ENCODE measurements around the gene KCNH5.

DNA sequence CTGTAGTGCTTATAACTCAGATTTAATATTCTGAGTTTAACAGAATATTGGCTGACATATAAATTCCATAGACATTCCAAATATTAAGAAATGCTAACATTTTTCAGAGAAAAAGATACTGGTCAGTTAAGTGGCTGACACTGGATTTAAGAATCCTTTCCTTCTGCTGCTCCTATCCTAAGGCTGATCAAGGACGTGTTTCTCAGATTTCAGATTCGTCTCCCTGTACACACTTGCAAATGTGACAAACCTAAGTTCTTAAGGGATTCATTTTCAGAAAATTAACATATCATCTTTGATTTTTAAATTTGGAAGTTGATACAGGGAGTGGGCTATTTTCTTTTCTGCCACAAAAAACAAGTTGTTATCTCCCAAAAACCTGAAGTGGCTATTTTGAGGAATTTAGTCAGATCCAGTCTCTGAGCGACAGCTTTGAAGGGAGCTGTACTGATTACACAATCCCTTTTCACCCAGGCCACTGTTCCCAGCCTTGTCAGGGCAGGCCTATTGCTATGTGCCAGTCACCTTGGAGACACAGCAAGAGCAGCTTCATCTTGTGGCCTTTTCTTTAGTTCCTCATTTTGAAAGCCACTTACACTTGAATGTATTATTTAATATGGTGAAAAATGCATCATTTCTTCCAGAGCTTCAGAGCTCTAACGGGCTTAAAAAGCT, 370.6 kb downstream of the KCNH5 start:
- TF ChIP-seq, protein P1, sequence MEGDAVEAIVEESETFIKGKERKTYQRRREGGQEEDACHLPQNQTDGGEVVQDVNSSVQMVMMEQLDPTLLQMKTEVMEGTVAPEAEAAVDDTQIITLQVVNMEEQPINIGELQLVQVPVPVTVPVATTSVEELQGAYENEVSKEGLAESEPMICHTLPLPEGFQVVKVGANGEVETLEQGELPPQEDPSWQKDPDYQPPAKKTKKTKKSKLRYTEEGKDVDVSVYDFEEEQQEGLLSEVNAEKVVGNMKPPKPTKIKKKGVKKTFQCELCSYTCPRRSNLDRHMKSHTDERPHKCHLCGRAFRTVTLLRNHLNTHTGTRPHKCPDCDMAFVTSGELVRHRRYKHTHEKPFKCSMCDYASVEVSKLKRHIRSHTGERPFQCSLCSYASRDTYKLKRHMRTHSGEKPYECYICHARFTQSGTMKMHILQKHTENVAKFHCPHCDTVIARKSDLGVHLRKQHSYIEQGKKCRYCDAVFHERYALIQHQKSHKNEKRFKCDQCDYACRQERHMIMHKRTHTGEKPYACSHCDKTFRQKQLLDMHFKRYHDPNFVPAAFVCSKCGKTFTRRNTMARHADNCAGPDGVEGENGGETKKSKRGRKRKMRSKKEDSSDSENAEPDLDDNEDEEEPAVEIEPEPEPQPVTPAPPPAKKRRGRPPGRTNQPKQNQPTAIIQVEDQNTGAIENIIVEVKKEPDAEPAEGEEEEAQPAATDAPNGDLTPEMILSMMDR (IDR thresholded peaks at IDR 0.05), result no peak
- TF ChIP-seq RFX5 (IDR thresholded peaks at IDR 0.05; ENCODE audit: low read length), result no peak
- no peak for TF ChIP-seq NFIC (IDR thresholded peaks at IDR 0.05; ENCODE audit: borderline replicate concordance)
- TF ChIP-seq, protein P2, sequence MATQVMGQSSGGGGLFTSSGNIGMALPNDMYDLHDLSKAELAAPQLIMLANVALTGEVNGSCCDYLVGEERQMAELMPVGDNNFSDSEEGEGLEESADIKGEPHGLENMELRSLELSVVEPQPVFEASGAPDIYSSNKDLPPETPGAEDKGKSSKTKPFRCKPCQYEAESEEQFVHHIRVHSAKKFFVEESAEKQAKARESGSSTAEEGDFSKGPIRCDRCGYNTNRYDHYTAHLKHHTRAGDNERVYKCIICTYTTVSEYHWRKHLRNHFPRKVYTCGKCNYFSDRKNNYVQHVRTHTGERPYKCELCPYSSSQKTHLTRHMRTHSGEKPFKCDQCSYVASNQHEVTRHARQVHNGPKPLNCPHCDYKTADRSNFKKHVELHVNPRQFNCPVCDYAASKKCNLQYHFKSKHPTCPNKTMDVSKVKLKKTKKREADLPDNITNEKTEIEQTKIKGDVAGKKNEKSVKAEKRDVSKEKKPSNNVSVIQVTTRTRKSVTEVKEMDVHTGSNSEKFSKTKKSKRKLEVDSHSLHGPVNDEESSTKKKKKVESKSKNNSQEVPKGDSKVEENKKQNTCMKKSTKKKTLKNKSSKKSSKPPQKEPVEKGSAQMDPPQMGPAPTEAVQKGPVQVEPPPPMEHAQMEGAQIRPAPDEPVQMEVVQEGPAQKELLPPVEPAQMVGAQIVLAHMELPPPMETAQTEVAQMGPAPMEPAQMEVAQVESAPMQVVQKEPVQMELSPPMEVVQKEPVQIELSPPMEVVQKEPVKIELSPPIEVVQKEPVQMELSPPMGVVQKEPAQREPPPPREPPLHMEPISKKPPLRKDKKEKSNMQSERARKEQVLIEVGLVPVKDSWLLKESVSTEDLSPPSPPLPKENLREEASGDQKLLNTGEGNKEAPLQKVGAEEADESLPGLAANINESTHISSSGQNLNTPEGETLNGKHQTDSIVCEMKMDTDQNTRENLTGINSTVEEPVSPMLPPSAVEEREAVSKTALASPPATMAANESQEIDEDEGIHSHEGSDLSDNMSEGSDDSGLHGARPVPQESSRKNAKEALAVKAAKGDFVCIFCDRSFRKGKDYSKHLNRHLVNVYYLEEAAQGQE (IDR thresholded peaks at IDR 0.05; ENCODE audit: low read depth, low read length), result no peak
- TF ChIP-seq EP300 (IDR thresholded peaks at IDR 0.05; ENCODE audit: borderline replicate concordance in 1 of 2, low read depth in 1 of 2, low read length in 1 of 2), result no peak
- no peak for TF ChIP-seq TAF1 (IDR thresholded peaks at IDR 0.05; ENCODE audit: borderline replicate concordance, low read depth, low read length)
- TF ChIP-seq SMC3 (IDR thresholded peaks at IDR 0.05; ENCODE audit: low read depth, low read length), result no peak
- TF ChIP-seq NRF1 (IDR thresholded peaks at IDR 0.05; ENCODE audit: low read depth, low read length), result no peak
- TF ChIP-seq, protein P3, sequence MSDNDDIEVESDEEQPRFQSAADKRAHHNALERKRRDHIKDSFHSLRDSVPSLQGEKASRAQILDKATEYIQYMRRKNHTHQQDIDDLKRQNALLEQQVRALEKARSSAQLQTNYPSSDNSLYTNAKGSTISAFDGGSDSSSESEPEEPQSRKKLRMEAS (IDR thresholded peaks at IDR 0.05; ENCODE audit: low read depth), result no peak

Data from SK-N-SH (cell line).